GM21717 (cell line): ENCODE results near the gene CASK.
A peak's percentile ranks its signal among the peaks of the same experiment; 100 is the strongest.
"Not testable (repeated sequence)": the region's sequence is repeated elsewhere in the genome, so short reads cannot be mapped to it uniquely, and the experiment has no call there.

Source experiments
- ATAC-seq: cut with Tn5 transposase; IDR thresholded peaks from one replicate; pipeline ENCODE4 v1.9.1; 2021; ENCODE audit warnings: mild to moderate bottlenecking, moderate library complexity; ENCODE audit not compliant: unreplicated experiment

CASK gene

GRCh38 chrX:41703574-41704029 lies 219.8 kb downstream of the CASK start:
- ATAC-seq, result no peak

- ATAC-seq, result no peak
Observed at GRCh38 chrX:41695426-41695825, 227.9 kb downstream of the CASK start.

- no peak for ATAC-seq
Observed at GRCh38 chrX:41693024-41693423, 230.3 kb downstream of the CASK start.

- no peak for ATAC-seq
Observed at GRCh38 chrX:41692162-41692749, 231.1 kb downstream of the CASK start.

- no peak for ATAC-seq
Observed at GRCh38 chrX:41689711-41690110, 233.6 kb downstream of the CASK start.

GRCh38 chrX:41688835-41689234 lies 234.5 kb downstream of the CASK start, which contains the start of gene GPR34:
GPR34 (plus strand) TSS chrX:41688973; CDS start chrX:41695634, 6,661 bp downstream.
- ATAC-seq, result no peak

- no peak for ATAC-seq
Observed at GRCh38 chrX:41688156-41688555, 235.2 kb downstream of the CASK start.

- no peak for ATAC-seq
Observed at GRCh38 chrX:41686788-41687187, 236.6 kb downstream of the CASK start.

- no peak for ATAC-seq
Observed at GRCh38 chrX:41684940-41685339, 238.4 kb downstream of the CASK start.

GRCh38 chrX:41684138-41684537 lies 239.2 kb downstream of the CASK start:
- no peak for ATAC-seq

- ATAC-seq, result no peak
Observed at GRCh38 chrX:41677183-41678060, 245.9 kb downstream of the CASK start.

GRCh38 chrX:41676361-41676760 lies 247.0 kb downstream of the CASK start:
- ATAC-seq, result not testable (repeated sequence)

GRCh38 chrX:41672643-41673042 lies 250.7 kb downstream of the CASK start:
- no peak for ATAC-seq

- ATAC-seq, result no peak
Observed at GRCh38 chrX:41671082-41671481, 252.3 kb downstream of the CASK start.

- no peak for ATAC-seq
Observed at GRCh38 chrX:41670112-41670511, 253.2 kb downstream of the CASK start.

- no peak for ATAC-seq
Observed at GRCh38 chrX:41667631-41668030, 255.7 kb downstream of the CASK start.

- ATAC-seq, result no peak
Observed at GRCh38 chrX:41666251-41666650, 257.1 kb downstream of the CASK start.

GRCh38 chrX:41665686-41666085 lies 257.7 kb downstream of the CASK start:
- no peak for ATAC-seq

GRCh38 chrX:41664908-41665307 lies 258.4 kb downstream of the CASK start:
- ATAC-seq, result no peak

GRCh38 chrX:41664375-41664901 lies 258.9 kb downstream of the CASK start:
- ATAC-seq, result peak; percentile 96

GRCh38 chrX:41661366-41662095 lies 261.8 kb downstream of the CASK start:
- no peak for ATAC-seq
